HepG2 (cell line): ENCODE measurements around the gene APLF. TPM values are rescaled to one million over a fixed set of nuclear protein-coding genes. Genes with fewer than 3 reads are reported as not detected.

Experiments used
- ATAC-seq: fragments of 200-7000 bp; cut with Tn5 transposase; 3 replicates; pipeline ENCODE4 v1.9.1; 2020; ENCODE audit warnings: mild to moderate bottlenecking, moderate library complexity
- BruUV-seq: library from RNA; stranded (reverse); fragments of 400-500 nt; replicated peaks from 2 replicates; lab custom pipeline; 2021; lab: Mats Ljungman, UMichigan
- CTCF ChIA-PET: fragments of 300-600 bp; formaldehyde crosslinking; extraction: SDS; loops from one replicate; lab custom pipeline; 2021; ENCODE audit warnings: low total read pairs, inconsistent platforms, low intra/inter-chr PET ratio; lab: Yijun Ruan, JAX
- POLR2A ChIA-PET: fragments of 350-600 bp; sonication (Branson Sonifier 250); formaldehyde crosslinking; loops from one replicate; lab custom pipeline; 2020; ENCODE audit warnings: antibody characterized with exemption, inconsistent platforms; lab: Yijun Ruan, JAX
- DNase-seq: peaks from one replicate; pipeline ENCODE4 v3.0.0-alpha.2; 2015; ENCODE audit warnings: low spot score
- FAIRE-seq: peaks from 3 replicates; lab custom pipeline; 2011; peaks lifted over from hg19 to GRCh38; lab: Jason Lieb, UNC
- H2AFZ ChIP-seq: one replicate; pipeline ENCODE4 v1.6.1; 2011; ENCODE audit warnings: low read length, inconsistent platforms
- H3K27ac ChIP-seq: fragments of 300-600 bp; 3 replicates; pipeline ENCODE4 v1.8.0; 2011; ENCODE audit warnings: mixed run types, mild to moderate bottlenecking, mixed read lengths, low read length, inconsistent platforms; ENCODE audit not compliant: insufficient read depth; ENCODE audit errors: extremely low read length
- H3K27me3 ChIP-seq, 2 experiments: fragments of 200-600 bp in 1 of 2; 2 replicates in 1 of 2; 3 replicates in 1 of 2; pipeline versions ENCODE4 v1.6.0 to v1.8.0; 2011; ENCODE audit warnings: low read length in 2 of 2, mild to moderate bottlenecking in 2 of 2, moderate library complexity in 2 of 2, inconsistent platforms in 1 of 2; ENCODE audit not compliant: insufficient read depth in 2 of 2, control insufficient read depth in 1 of 2
- H3K36me3 ChIP-seq, 2 experiments: fragments of 200-600 bp in 1 of 2; replicated peaks in 1 of 2; 2 replicates in 1 of 2; 3 replicates in 1 of 2; pipeline versions ENCODE4 v1.5.1 to v1.8.0; 2011; ENCODE audit warnings: low read length in 2 of 2, inconsistent platforms in 1 of 2; ENCODE audit not compliant: insufficient read depth in 2 of 2, control insufficient read depth in 1 of 2
- H3K4me1 ChIP-seq: 2 replicates; pipeline ENCODE4 v1.5.1; 2012; ENCODE audit warnings: low read length, inconsistent platforms; ENCODE audit not compliant: insufficient read depth
- H3K4me2 ChIP-seq: 2 replicates; pipeline ENCODE4 v1.6.0; 2011; ENCODE audit warnings: low read depth, low read length, inconsistent platforms
- H3K4me3 ChIP-seq, 3 experiments: fragments of 200-600 bp in 1 of 3; sonication (generic), shearing (Covaris generic) in 1 of 3; replicated peaks in 1 of 3; 2 replicates each; pipeline ENCODE4 v1.5.1; 2011 to 2016; ENCODE audit warnings: low read length in 3 of 3, inconsistent platforms in 2 of 3, low read depth in 2 of 3, mild to moderate bottlenecking in 2 of 3, control low read depth in 1 of 3, mixed read lengths in 1 of 3; ENCODE audit not compliant: insufficient read depth in 1 of 3
- H3K79me2 ChIP-seq: one replicate; pipeline ENCODE4 v1.6.1; 2011; ENCODE audit warnings: low read length, inconsistent platforms; ENCODE audit not compliant: insufficient read depth
- H3K9ac ChIP-seq: 2 replicates; pipeline ENCODE4 v1.6.0; 2011; ENCODE audit warnings: mild to moderate bottlenecking, low read depth, low read length, inconsistent platforms; ENCODE audit not compliant: insufficient read depth
- H3K9me3 ChIP-seq: 2 replicates; pipeline ENCODE4 v1.5.1; 2012; ENCODE audit warnings: mild to moderate bottlenecking, low read length
- H4K20me1 ChIP-seq: 2 replicates; pipeline ENCODE4 v1.6.0; 2011; ENCODE audit warnings: inconsistent platforms, mild to moderate bottlenecking, low read length, moderate library complexity; ENCODE audit not compliant: insufficient read depth
- HOXA9 ChIP-seq: sonication (generic); formaldehyde crosslinking; IDR thresholded peaks from 2 replicates; pipeline ENCODE4 v1.8.1; 2022; ENCODE audit warnings: missing genetic modification reagents, mild to moderate bottlenecking, moderate library complexity, borderline replicate concordance
- RBAK ChIP-seq: sonication (generic); formaldehyde crosslinking; IDR thresholded peaks from 2 replicates; pipeline ENCODE4 v1.5.1; 2020; ENCODE audit warnings: mild to moderate bottlenecking, missing genetic modification reagents
- TAF15 ChIP-seq: fragments of 200-400 bp; formaldehyde crosslinking; IDR thresholded peaks from one replicate; pipeline ENCODE4 v1.6.1; 2018; ENCODE audit warnings: mild to moderate bottlenecking, low read depth, low read length; ENCODE audit not compliant: poor library complexity, severe bottlenecking
- ZBTB25 ChIP-seq: IDR thresholded peaks from 2 replicates; pipeline ENCODE4 v1.6.1; 2018; ENCODE audit warnings: missing genetic modification reagents
- ZBTB8A ChIP-seq: sonication (generic); formaldehyde crosslinking; IDR thresholded peaks from 2 replicates; pipeline ENCODE4 v1.4.0; 2020; ENCODE audit warnings: mild to moderate bottlenecking, low read depth, missing genetic modification reagents, borderline replicate concordance
- ZIK1 ChIP-seq: sonication (generic); formaldehyde crosslinking; IDR thresholded peaks from 2 replicates; pipeline ENCODE4 v1.5.0; 2020; ENCODE audit warnings: mild to moderate bottlenecking, low read depth, missing genetic modification reagents, borderline replicate concordance
- ZNF761 ChIP-seq: sonication (generic); formaldehyde crosslinking; conservative IDR thresholded peaks from 2 replicates; pipeline ENCODE4 v1.4.0; 2020; ENCODE audit warnings: mild to moderate bottlenecking, missing genetic modification reagents
- ZNF770 ChIP-seq: sonication (generic); formaldehyde crosslinking; IDR thresholded peaks from 2 replicates; pipeline ENCODE4 v1.5.0; 2020; ENCODE audit warnings: mild to moderate bottlenecking, missing genetic modification reagents
- ZNF788 ChIP-seq: sonication (generic); formaldehyde crosslinking; IDR thresholded peaks from 2 replicates; pipeline ENCODE4 v1.5.0; 2020; ENCODE audit warnings: mild to moderate bottlenecking, missing genetic modification reagents, borderline replicate concordance
- WGBS: methylation state at CpG from one replicate; pipeline ENCODE4 v1.1.6; 2017; ENCODE audit warnings: low lambda C conversion rate; 5-methylcytosine and 5-hydroxymethylcytosine counted together
- in situ Hi-C: cut with HindIII; loops from 2 replicates; pipeline ENCODE4 v1.10.0; 2017; ENCODE audit warnings: low pct_unique_long_range_greater_than_20kb; ENCODE audit not compliant: extremely low pct_ligation_motif_present
- intact Hi-C: fragments of 100-400 bp; cut with micrococcal nuclease; formaldehyde crosslinking; loops from one replicate; pipeline ENCODE4 v1.10.0; 2022; ENCODE audit not compliant: unreplicated experiment
- polyA plus RNA-seq, 8 experiments: library from polyadenylated mRNA; depleted of rRNA in 3 of 8; stranded (reverse) in 7 of 8; unstranded in 1 of 8; fragments of >200 nt; fragmentation: Illumina TruSeq in 4 of 8; extraction: Trizol in 4 of 8; gene quantifications; 2 replicates each; pipeline versions ENCODE4 v1.2.1 to v1.2.3, GENCODE V29; 2011 to 2016; ENCODE audit warnings: low read depth in 4 of 8, missing spikeins in 1 of 8, mixed read lengths in 1 of 8; ENCODE audit not compliant: insufficient read depth in 1 of 8
- total RNA-seq, 5 experiments: library from RNA; depleted of rRNA; stranded (reverse); fragments of >200 nt; fragmentation: Illumina TruSeq; extraction: Trizol; gene quantifications; 2 replicates each; pipeline ENCODE4 v1.2.3, GENCODE V29; 2016; ENCODE audit warnings: low read depth in 1 of 5
- TF ChIP-seq, protein P1 (sequence below): sonication (generic); formaldehyde crosslinking; IDR thresholded peaks from 2 replicates; pipeline ENCODE4 v1.5.0; 2020; ENCODE audit warnings: mild to moderate bottlenecking, missing genetic modification reagents

Gene APLF
- total and polyA plus RNA-seq, 2 of the 13 experiments (the other 11 are each of a cell fraction or from before 2014, with no cell fraction given), result 0.45 to 2.2 TPM

- CTCF ChIA-PET, result no interaction called here
- no peak overlapping the region for H3K27ac ChIP-seq
- WGBS, result 19% methylated on average over 3 of the region's 3 CpGs
- H3K79me2 ChIP-seq, result no peaks in the 10 kb centered on the region
- H3K4me2 ChIP-seq, result no peak overlapping the region
- in situ Hi-C loops, result no loop called here
- no peak overlapping the region for H3K9ac ChIP-seq
- TF ChIP-seq TAF15 (no peak), ZBTB25 (no peak), ZIK1 (CRISPR knock-in tag) (no peak), ZNF788 (no peak), ZBTB8A (CRISPR knock-in tag) (no peak), ZNF761 (no peak), HOXA9 (CRISPR knock-in tag) (no peak), ZNF770 (CRISPR knock-in tag) (no peak), RBAK (CRISPR knock-in tag) (no peak)
- TF ChIP-seq, protein P1, sequence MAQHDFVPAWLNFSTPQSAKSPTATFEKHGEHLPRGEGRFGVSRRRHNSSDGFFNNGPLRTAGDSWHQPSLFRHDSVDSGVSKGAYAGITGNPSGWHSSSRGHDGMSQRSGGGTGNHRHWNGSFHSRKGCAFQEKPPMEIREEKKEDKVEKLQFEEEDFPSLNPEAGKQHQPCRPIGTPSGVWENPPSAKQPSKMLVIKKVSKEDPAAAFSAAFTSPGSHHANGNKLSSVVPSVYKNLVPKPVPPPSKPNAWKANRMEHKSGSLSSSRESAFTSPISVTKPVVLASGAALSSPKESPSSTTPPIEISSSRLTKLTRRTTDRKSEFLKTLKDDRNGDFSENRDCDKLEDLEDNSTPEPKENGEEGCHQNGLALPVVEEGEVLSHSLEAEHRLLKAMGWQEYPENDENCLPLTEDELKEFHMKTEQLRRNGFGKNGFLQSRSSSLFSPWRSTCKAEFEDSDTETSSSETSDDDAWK, result no peak
- TF ChIP-seq, all 625 proteins: peak for 0
- POLR2A ChIA-PET, result no interaction called here
- H3K4me1 ChIP-seq, result no peaks in the 10 kb centered on the region
- DNase-seq, result no peak
- H2AFZ ChIP-seq, result no peak overlapping the region
- no TSS peak for BruUV-seq
- no peak for FAIRE-seq
- H4K20me1 ChIP-seq, result no peaks in the 10 kb centered on the region
- no peak for ATAC-seq
- intact Hi-C loops, result no loop called here
- no peaks in the 10 kb centered on the region for H3K36me3 ChIP-seq
- H3K4me3 ChIP-seq, result no peak overlapping the region
- H3K9me3 ChIP-seq, result no peaks in the 10 kb centered on the region
- H3K27me3 ChIP-seq, result peaks cover 0 to 11% of the 10 kb centered on the region in 2 experiments; a peak in 2 of 5 replicates
Measured at GRCh38 chr2:68425503-68425902, 41.9 kb upstream of the APLF start.
